ENCODE results near the gene ADO.

DNA sequence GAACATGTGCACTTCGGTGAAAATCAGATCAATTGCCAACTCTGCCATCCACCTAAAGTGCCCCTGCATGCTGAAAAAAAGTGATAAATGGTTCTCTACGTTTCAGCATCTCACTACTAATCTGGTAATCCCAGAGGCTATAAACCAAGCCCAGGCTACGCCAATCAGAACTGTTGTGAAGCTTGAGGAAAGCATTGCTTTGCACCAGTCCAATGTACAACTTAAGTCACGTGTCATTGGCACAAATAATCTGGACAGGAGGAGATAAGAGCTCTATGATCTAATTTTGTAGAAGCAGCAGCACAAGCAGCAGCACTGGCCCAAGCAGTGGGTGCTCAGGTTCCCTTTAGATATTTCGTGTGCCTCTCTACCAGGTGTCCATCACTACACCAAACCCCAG, 16.1 kb downstream of the ADO start:
- TF ChIP-seq, protein P1, sequence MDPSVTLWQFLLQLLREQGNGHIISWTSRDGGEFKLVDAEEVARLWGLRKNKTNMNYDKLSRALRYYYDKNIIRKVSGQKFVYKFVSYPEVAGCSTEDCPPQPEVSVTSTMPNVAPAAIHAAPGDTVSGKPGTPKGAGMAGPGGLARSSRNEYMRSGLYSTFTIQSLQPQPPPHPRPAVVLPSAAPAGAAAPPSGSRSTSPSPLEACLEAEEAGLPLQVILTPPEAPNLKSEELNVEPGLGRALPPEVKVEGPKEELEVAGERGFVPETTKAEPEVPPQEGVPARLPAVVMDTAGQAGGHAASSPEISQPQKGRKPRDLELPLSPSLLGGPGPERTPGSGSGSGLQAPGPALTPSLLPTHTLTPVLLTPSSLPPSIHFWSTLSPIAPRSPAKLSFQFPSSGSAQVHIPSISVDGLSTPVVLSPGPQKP (IDR thresholded peaks at IDR 0.05; ENCODE audit: low read depth, low read length), result no peak
- TF ChIP-seq JUND (IDR thresholded peaks at IDR 0.05; ENCODE audit: low read depth, low read length) (no peak), ZNF217 (IDR thresholded peaks at IDR 0.05) (no peak), BACH1 (IDR thresholded peaks at IDR 0.05; ENCODE audit: borderline replicate concordance) (no peak)
- TF ChIP-seq, protein P2, sequence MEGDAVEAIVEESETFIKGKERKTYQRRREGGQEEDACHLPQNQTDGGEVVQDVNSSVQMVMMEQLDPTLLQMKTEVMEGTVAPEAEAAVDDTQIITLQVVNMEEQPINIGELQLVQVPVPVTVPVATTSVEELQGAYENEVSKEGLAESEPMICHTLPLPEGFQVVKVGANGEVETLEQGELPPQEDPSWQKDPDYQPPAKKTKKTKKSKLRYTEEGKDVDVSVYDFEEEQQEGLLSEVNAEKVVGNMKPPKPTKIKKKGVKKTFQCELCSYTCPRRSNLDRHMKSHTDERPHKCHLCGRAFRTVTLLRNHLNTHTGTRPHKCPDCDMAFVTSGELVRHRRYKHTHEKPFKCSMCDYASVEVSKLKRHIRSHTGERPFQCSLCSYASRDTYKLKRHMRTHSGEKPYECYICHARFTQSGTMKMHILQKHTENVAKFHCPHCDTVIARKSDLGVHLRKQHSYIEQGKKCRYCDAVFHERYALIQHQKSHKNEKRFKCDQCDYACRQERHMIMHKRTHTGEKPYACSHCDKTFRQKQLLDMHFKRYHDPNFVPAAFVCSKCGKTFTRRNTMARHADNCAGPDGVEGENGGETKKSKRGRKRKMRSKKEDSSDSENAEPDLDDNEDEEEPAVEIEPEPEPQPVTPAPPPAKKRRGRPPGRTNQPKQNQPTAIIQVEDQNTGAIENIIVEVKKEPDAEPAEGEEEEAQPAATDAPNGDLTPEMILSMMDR (IDR thresholded peaks at IDR 0.05 in 2 of 3, conservative IDR thresholded peaks at IDR 0.05 in 1 of 3; ENCODE audit: control insufficient read depth in 2 of 3, extremely low read depth in 1 of 3, insufficient read depth in 1 of 3, low read depth in 3 of 3, low read length in 3 of 3), result no peak
